Caco-2 (cell line): ENCODE results near the gene GARRE1. TPM values are rescaled to one million over a fixed set of nuclear protein-coding genes. Genes with fewer than 3 reads are reported as not detected.
"Not testable (repeated sequence)": the region's sequence is repeated elsewhere in the genome, so short reads cannot be mapped to it uniquely, and the experiment has no call there.

ENCODE experiments used
- Bru-seq: library from RNA; stranded (reverse); fragments of 400-500 nt; gene quantifications from one replicate; lab custom pipeline; 2021; lab: Mats Ljungman, UMichigan
- BruChase-seq, 2 experiments: library from RNA; stranded (reverse); fragments of 400-500 nt; gene quantifications; one replicate each; lab custom pipeline; 2021; lab: Mats Ljungman, UMichigan
- BruUV-seq: library from RNA; stranded (reverse); fragments of 400-500 nt; replicated peaks from 2 replicates; lab custom pipeline; 2021; lab: Mats Ljungman, UMichigan
- CTCF ChIA-PET: fragments of 300-600 bp; sonication (Branson Sonifier 250); formaldehyde crosslinking; loops from one replicate; lab custom pipeline; 2022; ENCODE audit warnings: antibody characterized with exemption; lab: Charles Lee
- POLR2A ChIA-PET: fragments of 300-600 bp; sonication (Branson Sonifier 250); formaldehyde crosslinking; loops from one replicate; lab custom pipeline; 2022; ENCODE audit warnings: antibody characterized with exemption; lab: Charles Lee
- DNase-seq, 2 experiments: peaks; one replicate each; pipeline versions ENCODE4 v3.0.0 to v3.0.0-alpha.2; 2020 to 2022
- H3K27me3 ChIP-seq: replicated peaks from 2 replicates; pipeline ENCODE4 v1.6.0; 2011; ENCODE audit warnings: low read length; ENCODE audit not compliant: control insufficient read depth, insufficient read depth
- H3K36me3 ChIP-seq: 2 replicates; pipeline ENCODE4 v1.5.1; 2011; ENCODE audit warnings: low read length; ENCODE audit not compliant: control insufficient read depth, insufficient read depth
- H3K4me1 ChIP-seq: fragments of 250-450 bp; sonication (Bioruptor Pico); 2 replicates; pipeline ENCODE4 v1.5.1; 2020; ENCODE audit warnings: mild to moderate bottlenecking
- H3K4me3 ChIP-seq: 2 replicates; pipeline ENCODE4 v1.5.1; 2011; ENCODE audit warnings: low read depth, mild to moderate bottlenecking, control low read depth, low read length
- H3K9me3 ChIP-seq: fragments of 250-450 bp; sonication (Bioruptor Pico); 2 replicates; pipeline ENCODE4 v1.5.1; 2020; ENCODE audit warnings: mild to moderate bottlenecking, moderate library complexity
- H3K27ac Mint-ChIP-seq: one replicate; pipeline ENCODE4 v1.8.0; 2022; ENCODE audit warnings: mixed read lengths; ENCODE audit not compliant: unreplicated experiment
- H3K27me3 Mint-ChIP-seq: one replicate; pipeline ENCODE4 v1.8.0; 2022; ENCODE audit warnings: mixed read lengths; ENCODE audit not compliant: insufficient read depth, unreplicated experiment
- H3K36me3 Mint-ChIP-seq: one replicate; pipeline ENCODE4 v1.8.0; 2022; ENCODE audit warnings: mild to moderate bottlenecking, mixed read lengths; ENCODE audit not compliant: insufficient read depth, unreplicated experiment
- H3K4me1 Mint-ChIP-seq: one replicate; pipeline ENCODE4 v1.8.0; 2022; ENCODE audit warnings: low read depth, mixed read lengths; ENCODE audit not compliant: unreplicated experiment
- H3K4me3 Mint-ChIP-seq: one replicate; pipeline ENCODE4 v1.8.0; 2022; ENCODE audit warnings: mild to moderate bottlenecking, moderate library complexity, mixed read lengths; ENCODE audit not compliant: unreplicated experiment
- H3K9me3 Mint-ChIP-seq: one replicate; pipeline ENCODE4 v1.8.0; 2022; ENCODE audit warnings: mixed read lengths; ENCODE audit not compliant: unreplicated experiment
- intact Hi-C: fragments of 100-400 bp; cut with micrococcal nuclease; formaldehyde crosslinking; loops from one replicate; pipeline ENCODE4 v1.10.0; 2022; ENCODE audit not compliant: unreplicated experiment
- long read RNA-seq: library from polyadenylated mRNA; stranded (forward); transcript quantifications from one replicate; pipeline ENCODE4 v2.0.0, GENCODE V29; 2022
- total RNA-seq: library from RNA; stranded (reverse); gene quantifications from 2 replicates; pipeline ENCODE4 v1.2.3, GENCODE V29; 2022
- TF ChIP-seq, protein P1 (sequence below), 2 experiments: fragments of 200-600 bp in 1 of 2; IDR thresholded peaks; 1 replicate in 1 of 2; 2 replicates in 1 of 2; pipeline versions ENCODE4 v1.5.1 to v1.8.0; 2011 to 2022; ENCODE audit warnings: antibody characterized with exemption in 1 of 2, control low read depth in 1 of 2, inconsistent platforms in 1 of 2, low read depth in 1 of 2, low read length in 1 of 2, mild to moderate bottlenecking in 1 of 2, moderate library complexity in 1 of 2; ENCODE audit not compliant: insufficient read depth in 1 of 2, severe bottlenecking in 1 of 2, unreplicated experiment in 1 of 2

Gene GARRE1, protein sequence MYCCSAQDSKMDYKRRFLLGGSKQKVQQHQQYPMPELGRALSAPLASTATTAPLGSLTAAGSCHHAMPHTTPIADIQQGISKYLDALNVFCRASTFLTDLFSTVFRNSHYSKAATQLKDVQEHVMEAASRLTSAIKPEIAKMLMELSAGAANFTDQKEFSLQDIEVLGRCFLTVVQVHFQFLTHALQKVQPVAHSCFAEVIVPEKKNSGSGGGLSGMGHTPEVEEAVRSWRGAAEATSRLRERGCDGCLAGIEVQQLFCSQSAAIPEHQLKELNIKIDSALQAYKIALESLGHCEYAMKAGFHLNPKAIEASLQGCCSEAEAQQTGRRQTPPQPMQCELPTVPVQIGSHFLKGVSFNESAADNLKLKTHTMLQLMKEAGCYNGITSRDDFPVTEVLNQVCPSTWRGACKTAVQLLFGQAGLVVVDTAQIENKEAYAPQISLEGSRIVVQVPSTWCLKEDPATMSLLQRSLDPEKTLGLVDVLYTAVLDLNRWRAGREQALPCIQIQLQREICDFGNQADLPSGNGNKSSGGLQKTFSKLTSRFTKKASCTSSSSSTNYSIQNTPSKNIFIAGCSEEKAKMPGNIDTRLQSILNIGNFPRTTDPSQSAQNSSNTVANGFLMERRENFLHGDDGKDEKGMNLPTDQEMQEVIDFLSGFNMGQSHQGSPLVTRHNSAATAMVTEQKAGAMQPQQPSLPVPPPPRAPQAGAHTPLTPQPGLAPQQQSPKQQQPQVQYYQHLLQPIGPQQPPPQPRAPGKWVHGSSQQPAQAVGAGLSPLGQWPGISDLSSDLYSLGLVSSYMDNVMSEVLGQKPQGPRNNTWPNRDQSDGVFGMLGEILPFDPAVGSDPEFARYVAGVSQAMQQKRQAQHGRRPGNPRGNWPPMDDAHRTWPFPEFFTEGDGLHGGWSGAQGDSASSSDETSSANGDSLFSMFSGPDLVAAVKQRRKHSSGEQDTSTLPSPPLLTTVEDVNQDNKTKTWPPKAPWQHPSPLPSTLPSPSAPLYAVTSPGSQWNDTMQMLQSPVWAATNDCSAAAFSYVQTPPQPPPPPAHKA (N-terminal part only)
- total RNA-seq (20.2 and 20.7 TPM in 2 replicates), Bru-seq, nascent RNA (percentile 69 among the genes with signal in this experiment), BruChase-seq, experiment 1, labeled RNA remaining after a 2-hour chase (percentile 70 among the genes with signal in this experiment), BruChase-seq, experiment 2, labeled RNA remaining after a 6-hour chase (percentile 69 among the genes with signal in this experiment)
- long read RNA-seq, full-length matches to known transcripts = 10 of 29 reads
- long read RNA-seq, partial matches to known transcripts = 19 of 29 reads
- long read RNA-seq, other reads (novel, unspliced or antisense) = 0 of 29 reads

DNA sequence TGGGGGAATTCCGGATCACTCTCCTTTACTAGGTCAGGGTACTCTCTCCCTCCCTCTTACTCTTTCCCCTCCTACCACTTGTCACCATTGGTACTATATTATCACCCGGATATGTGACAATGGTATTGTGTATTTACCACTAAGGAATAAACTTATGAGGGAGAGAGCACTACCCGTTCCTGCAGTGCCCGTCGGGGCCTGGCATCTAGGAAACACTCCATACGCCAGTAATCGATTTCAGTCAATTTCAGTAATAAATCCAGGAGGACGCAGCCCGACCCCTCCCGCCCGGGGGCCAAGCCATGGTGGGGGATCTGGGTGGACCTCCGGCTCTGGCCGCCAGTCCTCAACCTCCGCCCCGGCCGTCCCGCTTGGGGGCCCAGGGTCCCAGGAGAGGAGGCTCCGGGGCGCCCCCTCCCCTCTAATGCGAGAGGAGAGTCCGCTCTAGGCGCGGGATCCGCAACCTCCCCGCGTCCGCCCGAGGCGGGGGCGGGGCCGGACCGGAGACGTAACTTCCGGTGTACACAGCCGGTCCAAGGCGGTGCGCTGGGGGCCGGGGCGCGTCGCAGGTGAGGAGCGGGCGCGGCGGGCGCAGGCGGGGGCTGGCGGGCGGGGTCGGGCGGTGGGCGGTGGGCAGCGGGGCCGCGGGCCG is at the start of gene GARRE1:
GARRE1 (plus strand) TSS at position 509 of the 652 bp plus-strand sequence. CDS start 45,920 bp downstream, outside the sequence.
- Mint-ChIP-seq H3K27me3 (no peaks in the 10 kb centered on the region), H3K4me3 (peak within 1 kb of the TSS; percentile 83), H3K27ac (peak within 1 kb of the TSS; percentile 91), H3K36me3 (peaks cover 24% of the 10 kb centered on the region), H3K9me3 (no peaks in the 10 kb centered on the region), H3K4me1 (peaks cover 9% of the 10 kb centered on the region)
- Histone ChIP-seq H3K27me3 (no peaks in the 10 kb centered on the region), H3K9me3 (no peaks in the 10 kb centered on the region), H3K4me3 (peak within 1 kb of the TSS; percentile 80), H3K36me3 (no peaks in the 10 kb centered on the region), H3K4me1 (peaks cover 20% of the 10 kb centered on the region)
- POLR2A ChIA-PET = interaction anchor here (0.5 kb wide), 1 partner anchor 368 kb away, joined by 7 read pairs; no protein-coding TSS in a partner anchor
- BruUV-seq = TSS peak; percentile 94
- CTCF ChIA-PET = no interaction called here
- TF ChIP-seq, protein P1, sequence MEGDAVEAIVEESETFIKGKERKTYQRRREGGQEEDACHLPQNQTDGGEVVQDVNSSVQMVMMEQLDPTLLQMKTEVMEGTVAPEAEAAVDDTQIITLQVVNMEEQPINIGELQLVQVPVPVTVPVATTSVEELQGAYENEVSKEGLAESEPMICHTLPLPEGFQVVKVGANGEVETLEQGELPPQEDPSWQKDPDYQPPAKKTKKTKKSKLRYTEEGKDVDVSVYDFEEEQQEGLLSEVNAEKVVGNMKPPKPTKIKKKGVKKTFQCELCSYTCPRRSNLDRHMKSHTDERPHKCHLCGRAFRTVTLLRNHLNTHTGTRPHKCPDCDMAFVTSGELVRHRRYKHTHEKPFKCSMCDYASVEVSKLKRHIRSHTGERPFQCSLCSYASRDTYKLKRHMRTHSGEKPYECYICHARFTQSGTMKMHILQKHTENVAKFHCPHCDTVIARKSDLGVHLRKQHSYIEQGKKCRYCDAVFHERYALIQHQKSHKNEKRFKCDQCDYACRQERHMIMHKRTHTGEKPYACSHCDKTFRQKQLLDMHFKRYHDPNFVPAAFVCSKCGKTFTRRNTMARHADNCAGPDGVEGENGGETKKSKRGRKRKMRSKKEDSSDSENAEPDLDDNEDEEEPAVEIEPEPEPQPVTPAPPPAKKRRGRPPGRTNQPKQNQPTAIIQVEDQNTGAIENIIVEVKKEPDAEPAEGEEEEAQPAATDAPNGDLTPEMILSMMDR (IDR thresholded peaks at IDR 0.05; ENCODE audit: insufficient read depth in 1 of 2, low read depth in 1 of 2, low read length in 1 of 2, severe bottlenecking in 1 of 2, unreplicated experiment in 1 of 2) = peak in 1 of 2 experiments; percentile 8
- intact Hi-C loops = no loop called here
- DNase-seq = peak; percentile 89 to 94

DNA sequence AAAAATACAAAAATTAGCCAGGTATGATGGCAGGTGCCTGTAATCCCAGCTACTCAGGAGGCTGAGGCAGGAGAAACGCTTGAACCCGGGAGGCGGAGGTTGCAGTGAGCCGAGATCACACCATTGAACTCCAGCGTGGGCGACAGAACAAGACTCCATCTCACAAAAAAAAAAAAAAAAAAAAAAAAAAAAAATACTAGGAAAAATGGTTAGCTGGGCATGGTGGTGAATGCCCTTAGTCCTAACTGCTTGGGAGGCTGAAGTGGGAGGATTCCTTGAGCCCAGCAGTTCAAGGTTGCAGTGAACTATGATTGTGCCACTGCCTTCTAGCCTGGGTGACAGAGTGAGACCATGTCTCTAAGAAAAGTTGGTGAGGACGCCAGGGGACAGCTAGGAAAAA is 49.0 kb upstream of the GARRE1 start:
- H3K4me1 Mint-ChIP-seq, H3K4me1 ChIP-seq, H3K4me3 Mint-ChIP-seq, H3K9me3 Mint-ChIP-seq, H3K27ac Mint-ChIP-seq, H3K27me3 Mint-ChIP-seq, BruUV-seq, DNase-seq, H3K36me3 ChIP-seq, H3K4me3 ChIP-seq, intact Hi-C loops, H3K27me3 ChIP-seq, H3K9me3 ChIP-seq: not testable (repeated sequence)
- H3K36me3 Mint-ChIP-seq = peaks cover 88% of the 10 kb centered on the region
- ChIA-PET POLR2A (interaction anchor here (0.6 kb wide), 1 partner anchor 85 kb away, joined by 5 read pairs; no protein-coding TSS in a partner anchor), CTCF (interaction anchor here (0.6 to 0.8 kb wide), 2 partner anchors 32 to 53 kb away, joined by 3 to 4 read pairs; no protein-coding TSS in a partner anchor)

DNA sequence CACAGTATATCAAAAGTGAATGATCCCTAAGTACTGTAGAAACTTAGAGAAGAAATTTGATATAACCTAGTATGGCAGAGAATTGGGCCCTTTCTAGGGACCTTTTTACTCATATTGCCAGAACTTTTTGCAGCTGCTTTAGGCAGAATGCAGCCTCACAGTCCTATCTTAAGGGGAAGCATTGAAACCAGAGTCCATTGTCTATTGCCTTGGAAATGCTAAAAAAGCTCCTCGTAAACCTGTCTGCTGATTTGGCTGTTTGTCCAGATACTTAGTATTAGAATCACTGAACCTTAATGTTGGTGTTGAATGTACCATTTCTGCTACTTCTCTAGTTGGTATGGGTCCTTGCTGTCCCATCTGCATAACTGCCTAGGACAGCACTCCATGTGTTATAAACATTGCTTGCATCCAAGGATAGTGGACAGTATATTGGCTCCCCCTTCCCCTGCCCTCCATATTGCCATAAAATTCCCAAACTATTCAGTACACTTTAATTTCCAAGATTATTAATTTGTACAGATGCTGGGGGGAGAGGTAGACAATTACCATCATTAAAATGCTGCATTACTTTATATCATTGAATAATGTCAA is 46.0 kb upstream of the GARRE1 start:
- no peak for DNase-seq
- Mint-ChIP-seq H3K36me3 (peaks cover 88% of the 10 kb centered on the region), H3K4me1 (peaks cover 6% of the 10 kb centered on the region), H3K27ac (no peak overlapping the region), H3K9me3 (no peaks in the 10 kb centered on the region), H3K27me3 (no peaks in the 10 kb centered on the region), H3K4me3 (no peak overlapping the region)
- Histone ChIP-seq H3K27me3 (no peaks in the 10 kb centered on the region), H3K4me1 (peaks cover 5% of the 10 kb centered on the region; the same call in 1 of the 2 replicates), H3K4me3 (no peak overlapping the region), H3K9me3 (no peaks in the 10 kb centered on the region), H3K36me3 (no peaks in the 10 kb centered on the region; the same call in 1 of the 2 replicates)
- BruUV-seq = no TSS peak
- ChIA-PET POLR2A (no interaction called here), CTCF (no interaction called here)
- intact Hi-C loops = no loop called here
- TF ChIP-seq, protein P1 (IDR thresholded peaks at IDR 0.05; ENCODE audit: insufficient read depth in 1 of 2, low read depth in 1 of 2, low read length in 1 of 2, severe bottlenecking in 1 of 2, unreplicated experiment in 1 of 2) = no peak
